Measurements from ENCODE around the gene MYO7A. TPM values are rescaled to one million over a fixed set of nuclear protein-coding genes. Genes with fewer than 3 reads are reported as not detected.

The MYO7A gene
- total and polyA plus RNA-seq, 2 experiments from 2014 or later: 1.8 to 5.4 TPM

GRCh38 chr11:77163271-77163670 is 35.2 kb downstream of the MYO7A start (continued):
- TF ChIP-seq, protein P1, sequence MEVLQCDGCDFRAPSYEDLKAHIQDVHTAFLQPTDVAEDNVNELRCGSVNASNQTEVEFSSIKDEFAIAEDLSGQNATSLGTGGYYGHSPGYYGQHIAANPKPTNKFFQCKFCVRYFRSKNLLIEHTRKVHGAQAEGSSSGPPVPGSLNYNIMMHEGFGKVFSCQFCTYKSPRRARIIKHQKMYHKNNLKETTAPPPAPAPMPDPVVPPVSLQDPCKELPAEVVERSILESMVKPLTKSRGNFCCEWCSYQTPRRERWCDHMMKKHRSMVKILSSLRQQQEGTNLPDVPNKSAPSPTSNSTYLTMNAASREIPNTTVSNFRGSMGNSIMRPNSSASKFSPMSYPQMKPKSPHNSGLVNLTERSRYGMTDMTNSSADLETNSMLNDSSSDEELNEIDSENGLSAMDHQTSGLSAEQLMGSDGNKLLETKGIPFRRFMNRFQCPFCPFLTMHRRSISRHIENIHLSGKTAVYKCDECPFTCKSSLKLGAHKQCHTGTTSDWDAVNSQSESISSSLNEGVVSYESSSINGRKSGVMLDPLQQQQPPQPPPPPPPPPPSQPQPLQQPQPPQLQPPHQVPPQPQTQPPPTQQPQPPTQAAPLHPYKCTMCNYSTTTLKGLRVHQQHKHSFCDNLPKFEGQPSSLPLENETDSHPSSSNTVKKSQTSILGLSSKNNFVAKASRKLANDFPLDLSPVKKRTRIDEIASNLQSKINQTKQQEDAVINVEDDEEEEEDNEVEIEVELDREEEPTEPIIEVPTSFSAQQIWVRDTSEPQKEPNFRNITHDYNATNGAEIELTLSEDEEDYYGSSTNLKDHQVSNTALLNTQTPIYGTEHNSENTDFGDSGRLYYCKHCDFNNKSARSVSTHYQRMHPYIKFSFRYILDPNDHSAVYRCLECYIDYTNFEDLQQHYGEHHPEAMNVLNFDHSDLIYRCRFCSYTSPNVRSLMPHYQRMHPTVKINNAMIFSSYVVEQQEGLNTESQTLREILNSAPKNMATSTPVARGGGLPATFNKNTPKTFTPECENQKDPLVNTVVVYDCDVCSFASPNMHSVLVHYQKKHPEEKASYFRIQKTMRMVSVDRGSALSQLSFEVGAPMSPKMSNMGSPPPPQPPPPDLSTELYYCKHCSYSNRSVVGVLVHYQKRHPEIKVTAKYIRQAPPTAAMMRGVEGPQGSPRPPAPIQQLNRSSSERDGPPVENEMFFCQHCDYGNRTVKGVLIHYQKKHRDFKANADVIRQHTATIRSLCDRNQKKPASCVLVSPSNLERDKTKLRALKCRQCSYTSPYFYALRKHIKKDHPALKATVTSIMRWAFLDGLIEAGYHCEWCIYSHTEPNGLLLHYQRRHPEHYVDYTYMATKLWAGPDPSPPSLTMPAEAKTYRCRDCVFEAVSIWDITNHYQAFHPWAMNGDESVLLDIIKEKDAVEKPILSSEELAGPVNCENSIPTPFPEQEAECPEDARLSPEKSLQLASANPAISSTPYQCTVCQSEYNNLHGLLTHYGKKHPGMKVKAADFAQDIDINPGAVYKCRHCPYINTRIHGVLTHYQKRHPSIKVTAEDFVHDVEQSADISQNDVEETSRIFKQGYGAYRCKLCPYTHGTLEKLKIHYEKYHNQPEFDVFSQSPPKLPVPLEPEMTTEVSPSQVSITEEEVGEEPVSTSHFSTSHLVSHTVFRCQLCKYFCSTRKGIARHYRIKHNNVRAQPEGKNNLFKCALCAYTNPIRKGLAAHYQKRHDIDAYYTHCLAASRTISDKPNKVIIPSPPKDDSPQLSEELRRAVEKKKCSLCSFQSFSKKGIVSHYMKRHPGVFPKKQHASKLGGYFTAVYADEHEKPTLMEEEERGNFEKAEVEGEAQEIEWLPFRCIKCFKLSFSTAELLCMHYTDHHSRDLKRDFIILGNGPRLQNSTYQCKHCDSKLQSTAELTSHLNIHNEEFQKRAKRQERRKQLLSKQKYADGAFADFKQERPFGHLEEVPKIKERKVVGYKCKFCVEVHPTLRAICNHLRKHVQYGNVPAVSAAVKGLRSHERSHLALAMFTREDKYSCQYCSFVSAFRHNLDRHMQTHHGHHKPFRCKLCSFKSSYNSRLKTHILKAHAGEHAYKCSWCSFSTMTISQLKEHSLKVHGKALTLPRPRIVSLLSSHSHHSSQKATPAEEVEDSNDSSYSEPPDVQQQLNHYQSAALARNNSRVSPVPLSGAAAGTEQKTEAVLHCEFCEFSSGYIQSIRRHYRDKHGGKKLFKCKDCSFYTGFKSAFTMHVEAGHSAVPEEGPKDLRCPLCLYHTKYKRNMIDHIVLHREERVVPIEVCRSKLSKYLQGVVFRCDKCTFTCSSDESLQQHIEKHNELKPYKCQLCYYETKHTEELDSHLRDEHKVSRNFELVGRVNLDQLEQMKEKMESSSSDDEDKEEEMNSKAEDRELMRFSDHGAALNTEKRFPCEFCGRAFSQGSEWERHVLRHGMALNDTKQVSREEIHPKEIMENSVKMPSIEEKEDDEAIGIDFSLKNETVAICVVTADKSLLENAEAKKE (CRISPR knock-in tag; IDR thresholded peaks at IDR 0.05): no peak
- TF ChIP-seq EZH2 (IDR thresholded peaks at IDR 0.05; ENCODE audit: low read depth, unreplicated experiment) (no peak), CTCF (conservative IDR thresholded peaks at IDR 0.05; ENCODE audit: low read depth in 2 of 2) (no peak), EZH2phosphoT487 (IDR thresholded peaks at IDR 0.05; ENCODE audit: unreplicated experiment) (no peak), ZNF331 (CRISPR knock-in tag; IDR thresholded peaks at IDR 0.05; ENCODE audit: low read depth) (no peak), ZNF114 (CRISPR knock-in tag; IDR thresholded peaks at IDR 0.05) (no peak)

- no peaks in the 10 kb centered on the region for H3K79me2 ChIP-seq (replicated peaks; ENCODE audit: insufficient read depth)
- no peaks in the 10 kb centered on the region for H3K9me2 ChIP-seq (ENCODE audit: insufficient read depth)
- Mint-ChIP-seq H3K27me3 (ENCODE audit: insufficient read depth, low read depth, poor library complexity) (peaks cover 7% of the 10 kb centered on the region), H3K36me3 (ENCODE audit: low read depth) (no peaks in the 10 kb centered on the region; the same call in 2 of the 3 replicates), H3K9me3 (no peaks in the 10 kb centered on the region; the same call in 2 of the 3 replicates), H3K4me1 (peaks cover 8% of the 10 kb centered on the region), H3K4me3 (no peak overlapping the region), H3K27ac (no peak overlapping the region)
- H4K20me1 ChIP-seq (replicated peaks; ENCODE audit: insufficient read depth): no peaks in the 10 kb centered on the region
- no peaks in the 10 kb centered on the region for H3K36me3 ChIP-seq (ENCODE audit: insufficient read depth)
- no peak overlapping the region for H3K4me2 ChIP-seq
- DNase-seq (ENCODE audit: low spot score) (no peak), ATAC-seq (no peak)
- no peak overlapping the region for H3K4me3 ChIP-seq
- H3F3A ChIP-seq (replicated peaks; ENCODE audit: low read depth): no peaks in the 10 kb centered on the region
- H2AFZ ChIP-seq: no peak overlapping the region
- H3K27ac ChIP-seq (ENCODE audit: low read depth): no peak overlapping the region
- no peaks in the 10 kb centered on the region for H3K27me3 ChIP-seq (ENCODE audit: insufficient read depth)
- H3K4me1 ChIP-seq (ENCODE audit: insufficient read depth): no peaks in the 10 kb centered on the region
- TF ChIP-seq, protein P2, sequence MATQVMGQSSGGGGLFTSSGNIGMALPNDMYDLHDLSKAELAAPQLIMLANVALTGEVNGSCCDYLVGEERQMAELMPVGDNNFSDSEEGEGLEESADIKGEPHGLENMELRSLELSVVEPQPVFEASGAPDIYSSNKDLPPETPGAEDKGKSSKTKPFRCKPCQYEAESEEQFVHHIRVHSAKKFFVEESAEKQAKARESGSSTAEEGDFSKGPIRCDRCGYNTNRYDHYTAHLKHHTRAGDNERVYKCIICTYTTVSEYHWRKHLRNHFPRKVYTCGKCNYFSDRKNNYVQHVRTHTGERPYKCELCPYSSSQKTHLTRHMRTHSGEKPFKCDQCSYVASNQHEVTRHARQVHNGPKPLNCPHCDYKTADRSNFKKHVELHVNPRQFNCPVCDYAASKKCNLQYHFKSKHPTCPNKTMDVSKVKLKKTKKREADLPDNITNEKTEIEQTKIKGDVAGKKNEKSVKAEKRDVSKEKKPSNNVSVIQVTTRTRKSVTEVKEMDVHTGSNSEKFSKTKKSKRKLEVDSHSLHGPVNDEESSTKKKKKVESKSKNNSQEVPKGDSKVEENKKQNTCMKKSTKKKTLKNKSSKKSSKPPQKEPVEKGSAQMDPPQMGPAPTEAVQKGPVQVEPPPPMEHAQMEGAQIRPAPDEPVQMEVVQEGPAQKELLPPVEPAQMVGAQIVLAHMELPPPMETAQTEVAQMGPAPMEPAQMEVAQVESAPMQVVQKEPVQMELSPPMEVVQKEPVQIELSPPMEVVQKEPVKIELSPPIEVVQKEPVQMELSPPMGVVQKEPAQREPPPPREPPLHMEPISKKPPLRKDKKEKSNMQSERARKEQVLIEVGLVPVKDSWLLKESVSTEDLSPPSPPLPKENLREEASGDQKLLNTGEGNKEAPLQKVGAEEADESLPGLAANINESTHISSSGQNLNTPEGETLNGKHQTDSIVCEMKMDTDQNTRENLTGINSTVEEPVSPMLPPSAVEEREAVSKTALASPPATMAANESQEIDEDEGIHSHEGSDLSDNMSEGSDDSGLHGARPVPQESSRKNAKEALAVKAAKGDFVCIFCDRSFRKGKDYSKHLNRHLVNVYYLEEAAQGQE (IDR thresholded peaks at IDR 0.05; ENCODE audit: unreplicated experiment): no peak
- TF ChIP-seq ETS1 (IDR thresholded peaks at IDR 0.05) (no peak), ZNF114 (CRISPR knock-in tag; IDR thresholded peaks at IDR 0.05) (no peak), EZH2phosphoT487 (IDR thresholded peaks at IDR 0.05; ENCODE audit: unreplicated experiment) (no peak), ZNF331 (CRISPR knock-in tag; IDR thresholded peaks at IDR 0.05; ENCODE audit: low read depth) (no peak), NANOG (IDR thresholded peaks at IDR 0.05; ENCODE audit: borderline replicate concordance) (no peak), CREB1 (CRISPR knock-in tag; IDR thresholded peaks at IDR 0.05; ENCODE audit: low read depth) (no peak), STAT1 (IDR thresholded peaks at IDR 0.05; ENCODE audit: unreplicated experiment) (no peak)
Measured at GRCh38 chr11:77165066-77165465, 37.0 kb downstream of the MYO7A start.
